ENCODE results near the gene RPTOR.

Gene RPTOR

GRCh38 chr17:80816241-80817103 is 271.8 kb downstream of the RPTOR start:
- in situ Hi-C loops (cut with MboI; ENCODE audit: low sequenced_read_pairs, unreplicated experiment): no loop called here
- no peak for DNase-seq (ENCODE audit: low spot score)
- no peak for TF ChIP-seq CTCF (IDR thresholded peaks at IDR 0.05; ENCODE audit: borderline replicate concordance, control extremely low read depth, extremely low read depth, insufficient read depth, missing control alignments)

- in situ Hi-C loops (cut with MboI; ENCODE audit: low sequenced_read_pairs, unreplicated experiment): no loop called here
- DNase-seq (ENCODE audit: low spot score): no peak
- no peak for TF ChIP-seq CTCF (IDR thresholded peaks at IDR 0.05; ENCODE audit: borderline replicate concordance, control extremely low read depth, extremely low read depth, insufficient read depth, missing control alignments)
These were observed 272.7 kb downstream of the RPTOR start for GRCh38 chr17:80817321-80817845.

DNA sequence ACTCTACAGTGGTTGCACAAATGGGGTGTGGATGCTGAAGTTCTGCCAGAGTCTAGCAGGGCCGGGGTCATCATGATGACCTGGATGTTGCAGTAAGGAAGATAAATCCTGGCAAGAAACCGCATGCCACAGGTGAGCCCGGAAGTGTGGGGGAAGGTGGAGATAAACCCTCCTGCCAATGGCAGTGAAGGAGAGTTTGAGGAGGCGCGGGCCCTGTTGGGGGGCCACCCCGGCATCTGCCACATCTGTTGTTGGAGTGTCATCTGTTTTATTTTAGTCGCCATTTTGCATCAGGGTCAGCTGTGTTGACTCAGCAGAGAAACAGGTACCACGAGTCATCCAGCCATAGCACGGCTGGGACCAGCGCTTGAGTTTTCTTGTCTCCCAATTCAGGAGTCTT is 273.2 kb downstream of the RPTOR start:
- no peak for TF ChIP-seq CTCF (IDR thresholded peaks at IDR 0.05; ENCODE audit: borderline replicate concordance, control extremely low read depth, extremely low read depth, insufficient read depth, missing control alignments)
- DNase-seq (ENCODE audit: low spot score): no peak
- in situ Hi-C loops (cut with MboI; ENCODE audit: low sequenced_read_pairs, unreplicated experiment): no loop called here

- DNase-seq (ENCODE audit: low spot score): no peak
- in situ Hi-C loops (cut with MboI; ENCODE audit: low sequenced_read_pairs, unreplicated experiment): no loop called here
- TF ChIP-seq CTCF (IDR thresholded peaks at IDR 0.05; ENCODE audit: borderline replicate concordance, control extremely low read depth, extremely low read depth, insufficient read depth, missing control alignments): no peak
These were observed 274.2 kb downstream of the RPTOR start for GRCh38 chr17:80818871-80819270.

GRCh38 chr17:80819422-80820164 is 275.0 kb downstream of the RPTOR start:
- no peak for TF ChIP-seq CTCF (IDR thresholded peaks at IDR 0.05; ENCODE audit: borderline replicate concordance, control extremely low read depth, extremely low read depth, insufficient read depth, missing control alignments)
- in situ Hi-C loops (cut with MboI; ENCODE audit: low sequenced_read_pairs, unreplicated experiment): no loop called here
- DNase-seq (ENCODE audit: low spot score): no peak

- in situ Hi-C loops (cut with MboI; ENCODE audit: low sequenced_read_pairs, unreplicated experiment): no loop called here
- no peak for DNase-seq (ENCODE audit: low spot score)
- TF ChIP-seq CTCF (IDR thresholded peaks at IDR 0.05; ENCODE audit: borderline replicate concordance, control extremely low read depth, extremely low read depth, insufficient read depth, missing control alignments): no peak
These were observed 275.7 kb downstream of the RPTOR start for GRCh38 chr17:80820331-80820730.

All from GM13976 (cell line).